NT2/D1 (cell line): ENCODE measurements around the gene SLMAP.

ENCODE experiments used
- YY1 ChIP-seq: IDR thresholded peaks from 2 replicates; pipeline ENCODE4 v1.6.1; 2011; ENCODE audit not compliant: insufficient read length, insufficient read depth
- ZNF274 ChIP-seq: IDR thresholded peaks from 2 replicates; pipeline ENCODE4 v1.6.1; 2011; ENCODE audit warnings: mild to moderate bottlenecking, low read depth, low read length

DNA sequence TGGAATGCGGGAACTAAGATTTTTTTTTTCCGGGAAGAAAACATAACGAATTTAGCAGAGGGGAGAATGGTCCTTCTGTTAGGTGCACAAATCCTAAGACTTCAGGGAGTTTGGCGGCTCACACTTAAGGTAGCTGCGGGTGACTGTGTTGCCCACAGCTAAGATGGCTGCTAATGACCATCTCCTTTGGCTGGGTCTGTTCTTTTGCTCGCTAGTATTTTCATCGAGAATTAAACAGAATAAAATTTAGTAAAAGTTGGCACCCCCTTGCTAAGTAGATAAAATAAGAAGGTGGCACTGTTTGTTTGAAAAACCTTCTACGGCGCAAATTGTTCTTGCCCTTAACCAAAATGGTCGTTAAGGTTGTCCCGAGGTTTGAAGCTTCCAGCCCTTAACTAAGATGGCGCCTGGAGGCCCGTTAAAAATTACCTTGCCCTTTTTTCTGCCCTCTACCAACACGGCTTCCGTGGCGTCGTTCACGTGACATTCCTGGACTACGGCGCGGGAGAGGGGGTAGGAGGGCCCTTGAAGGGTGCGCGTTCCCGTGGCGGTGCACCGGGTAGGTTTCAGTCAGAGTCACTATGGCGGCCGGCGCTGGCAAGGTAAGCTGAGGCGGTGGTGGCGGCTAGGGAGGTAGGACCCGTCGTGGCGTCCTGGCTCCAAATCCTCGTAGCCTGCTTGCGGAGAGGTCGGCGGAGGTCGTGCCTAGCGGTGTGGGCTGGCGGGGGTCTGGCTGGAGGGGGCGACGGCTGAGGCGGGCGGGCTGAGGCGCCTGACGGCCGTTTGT, at the start of gene SLMAP:
- TF ChIP-seq YY1 (peak; percentile 100), ZNF274 (no peak)
